ENCODE measurements around the gene C22orf39. TPM values are rescaled to one million over a fixed set of nuclear protein-coding genes. Genes with fewer than 3 reads are reported as not detected.

Gene C22orf39
- total RNA-seq, 1 experiment from 2014 or later: 26.5 TPM

GRCh38 chr22:19400881-19401280 is 46.6 kb downstream of the C22orf39 start:
- CTCF ChIA-PET: no interaction called here
- POLR2A ChIA-PET: no interaction called here
- H3K9me3 Mint-ChIP-seq: no peaks in the 10 kb centered on the region
- H3K27me3 Mint-ChIP-seq (ENCODE audit: low read depth): no peaks in the 10 kb centered on the region
- H3K4me3 Mint-ChIP-seq: no peak overlapping the region
- H3K36me3 Mint-ChIP-seq: peaks cover 36% of the 10 kb centered on the region
- ATAC-seq (no peak), DNase-seq (ENCODE audit: low spot score) (no peak)
- no peak for TF ChIP-seq ELF4 (CRISPR knock-in tag; IDR thresholded peaks at IDR 0.05; ENCODE audit: low read depth)
- H3K27ac Mint-ChIP-seq: no peak overlapping the region
- no peaks in the 10 kb centered on the region for H3K4me1 Mint-ChIP-seq

GRCh38 chr22:19398652-19399051 is 48.9 kb downstream of the C22orf39 start:
- no peak for DNase-seq (ENCODE audit: low spot score)
- no peak for TF ChIP-seq ZNF317 (CRISPR knock-in tag; IDR thresholded peaks at IDR 0.05; ENCODE audit: borderline replicate concordance, low read depth)
- TF ChIP-seq ZNF232 (CRISPR knock-in tag; IDR thresholded peaks at IDR 0.05): no peak
- no peak for TF ChIP-seq CBFB (CRISPR knock-in tag; IDR thresholded peaks at IDR 0.05; ENCODE audit: low read depth)
- TF ChIP-seq, protein P1, sequence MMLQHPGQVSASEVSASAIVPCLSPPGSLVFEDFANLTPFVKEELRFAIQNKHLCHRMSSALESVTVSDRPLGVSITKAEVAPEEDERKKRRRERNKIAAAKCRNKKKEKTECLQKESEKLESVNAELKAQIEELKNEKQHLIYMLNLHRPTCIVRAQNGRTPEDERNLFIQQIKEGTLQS (CRISPR knock-in tag; conservative IDR thresholded peaks at IDR 0.05): no peak
- no peak for TF ChIP-seq RORB (CRISPR knock-in tag; IDR thresholded peaks at IDR 0.05)
- TF ChIP-seq NFE2L1 (CRISPR knock-in tag; IDR thresholded peaks at IDR 0.05): no peak
- no peak for TF ChIP-seq ZSCAN18 (CRISPR knock-in tag; IDR thresholded peaks at IDR 0.05)
- TF ChIP-seq ARID4B (CRISPR knock-in tag; IDR thresholded peaks at IDR 0.05; ENCODE audit: borderline replicate concordance): no peak
- TF ChIP-seq TEAD4 (CRISPR knock-in tag; IDR thresholded peaks at IDR 0.05): no peak
- TF ChIP-seq FOXK1 (CRISPR knock-in tag; IDR thresholded peaks at IDR 0.05): no peak
- TF ChIP-seq PREB (CRISPR knock-in tag; IDR thresholded peaks at IDR 0.05; ENCODE audit: borderline replicate concordance): no peak
- TF ChIP-seq, protein P2, sequence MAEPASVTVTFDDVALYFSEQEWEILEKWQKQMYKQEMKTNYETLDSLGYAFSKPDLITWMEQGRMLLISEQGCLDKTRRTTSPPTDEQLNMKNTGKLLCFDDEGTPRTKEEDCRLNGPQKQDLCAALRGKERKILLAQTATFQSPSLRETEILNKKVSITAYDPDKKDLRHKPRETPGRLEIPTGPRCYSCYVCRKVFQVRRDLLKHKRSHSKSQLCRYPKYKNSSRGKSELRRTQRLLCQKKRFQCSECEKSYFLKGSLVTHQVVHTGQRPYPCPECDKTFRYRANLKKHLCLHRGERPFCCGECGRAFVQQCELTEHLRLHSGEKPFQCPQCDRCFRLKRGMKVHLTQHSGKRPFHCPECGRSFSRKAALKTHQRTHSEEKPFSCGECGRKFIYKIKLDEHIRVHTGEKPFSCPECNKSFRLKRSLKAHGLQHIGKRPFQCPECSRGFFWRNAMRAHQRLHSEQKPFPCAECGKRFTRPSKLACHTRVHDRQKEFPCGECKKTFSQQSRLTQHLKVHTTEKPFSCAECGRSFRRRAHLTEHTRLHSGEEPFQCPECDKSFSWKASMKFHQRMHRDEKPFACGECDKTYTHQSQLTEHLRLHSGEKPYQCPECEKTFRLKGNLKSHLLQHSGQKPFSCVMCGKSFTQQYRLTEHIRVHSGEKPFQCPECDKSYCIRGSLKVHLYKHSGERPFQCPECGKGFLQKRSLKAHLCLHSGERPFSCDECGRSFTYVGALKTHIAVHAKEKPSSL (CRISPR knock-in tag; conservative IDR thresholded peaks at IDR 0.05): no peak
- no peak for TF ChIP-seq USF2 (CRISPR knock-in tag; IDR thresholded peaks at IDR 0.05)
- no peak for TF ChIP-seq SMAD4 (CRISPR knock-in tag; IDR thresholded peaks at IDR 0.05)
- TF ChIP-seq, protein P3, sequence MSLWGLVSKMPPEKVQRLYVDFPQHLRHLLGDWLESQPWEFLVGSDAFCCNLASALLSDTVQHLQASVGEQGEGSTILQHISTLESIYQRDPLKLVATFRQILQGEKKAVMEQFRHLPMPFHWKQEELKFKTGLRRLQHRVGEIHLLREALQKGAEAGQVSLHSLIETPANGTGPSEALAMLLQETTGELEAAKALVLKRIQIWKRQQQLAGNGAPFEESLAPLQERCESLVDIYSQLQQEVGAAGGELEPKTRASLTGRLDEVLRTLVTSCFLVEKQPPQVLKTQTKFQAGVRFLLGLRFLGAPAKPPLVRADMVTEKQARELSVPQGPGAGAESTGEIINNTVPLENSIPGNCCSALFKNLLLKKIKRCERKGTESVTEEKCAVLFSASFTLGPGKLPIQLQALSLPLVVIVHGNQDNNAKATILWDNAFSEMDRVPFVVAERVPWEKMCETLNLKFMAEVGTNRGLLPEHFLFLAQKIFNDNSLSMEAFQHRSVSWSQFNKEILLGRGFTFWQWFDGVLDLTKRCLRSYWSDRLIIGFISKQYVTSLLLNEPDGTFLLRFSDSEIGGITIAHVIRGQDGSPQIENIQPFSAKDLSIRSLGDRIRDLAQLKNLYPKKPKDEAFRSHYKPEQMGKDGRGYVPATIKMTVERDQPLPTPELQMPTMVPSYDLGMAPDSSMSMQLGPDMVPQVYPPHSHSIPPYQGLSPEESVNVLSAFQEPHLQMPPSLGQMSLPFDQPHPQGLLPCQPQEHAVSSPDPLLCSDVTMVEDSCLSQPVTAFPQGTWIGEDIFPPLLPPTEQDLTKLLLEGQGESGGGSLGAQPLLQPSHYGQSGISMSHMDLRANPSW (CRISPR knock-in tag; conservative IDR thresholded peaks at IDR 0.05; ENCODE audit: low read depth): no peak
- no peak overlapping the region for H3K4me3 Mint-ChIP-seq
- no peaks in the 10 kb centered on the region for H3K9me3 Mint-ChIP-seq
- CTCF ChIA-PET: no interaction called here
- POLR2A ChIA-PET: interaction anchor here (0.7 kb wide), 1 partner anchor 10 kb away, joined by 3 read pairs; no protein-coding TSS in a partner anchor
- H3K27ac Mint-ChIP-seq: no peak overlapping the region
- ATAC-seq: no peak
- H3K36me3 Mint-ChIP-seq: peaks cover 44% of the 10 kb centered on the region
- H3K27me3 Mint-ChIP-seq (ENCODE audit: low read depth): no peaks in the 10 kb centered on the region
- no peaks in the 10 kb centered on the region for H3K4me1 Mint-ChIP-seq
